HepG2 (cell line): ENCODE measurements around the gene TOMM7. TPM values are rescaled to one million over a fixed set of nuclear protein-coding genes. Genes with fewer than 3 reads are reported as not detected.

ENCODE experiments used
- ARNT ChIP-seq: fragments of 450-650 bp; IDR thresholded peaks from 2 replicates; pipeline ENCODE4 v1.6.1; 2017
- BHLHE40 ChIP-seq: IDR thresholded peaks from 2 replicates; pipeline ENCODE4 v1.6.1; 2011; ENCODE audit warnings: low read length, improper control_type of control experiment
- CEBPB ChIP-seq: IDR thresholded peaks from 2 replicates; pipeline ENCODE4 v1.6.1; 2011; ENCODE audit warnings: low read depth, low read length, improper control_type of control experiment, borderline replicate concordance
- CTCF ChIP-seq: sonication (generic); formaldehyde crosslinking; IDR thresholded peaks from 2 replicates; pipeline ENCODE4 v1.5.0; 2020; ENCODE audit warnings: mild to moderate bottlenecking, missing genetic modification reagents, moderate library complexity
- EHMT2 ChIP-seq: fragments of 200-600 bp; sonication (generic); IDR thresholded peaks from 2 replicates; pipeline ENCODE4 v1.7.0; 2017; ENCODE audit warnings: antibody characterized with exemption, low read depth, low read length, borderline replicate concordance
- ELK4 ChIP-seq: sonication (generic); formaldehyde crosslinking; IDR thresholded peaks from 2 replicates; pipeline ENCODE4 v1.9.0; 2021; ENCODE audit warnings: missing genetic modification reagents, borderline replicate concordance
- HNRNPUL1 ChIP-seq: fragments of 200-400 bp; formaldehyde crosslinking; IDR thresholded peaks from 2 replicates; pipeline ENCODE4 v1.6.1; 2017; ENCODE audit warnings: low read depth, mild to moderate bottlenecking, low read length, moderate library complexity
- IRF1 ChIP-seq: sonication (generic); formaldehyde crosslinking; IDR thresholded peaks from 2 replicates; pipeline ENCODE4 v1.4.0; 2020; ENCODE audit warnings: low read depth, mild to moderate bottlenecking, missing genetic modification reagents
- KLF15 ChIP-seq: sonication (generic); formaldehyde crosslinking; IDR thresholded peaks from 2 replicates; pipeline ENCODE4 v1.8.1; 2023; ENCODE audit warnings: borderline replicate concordance, mild to moderate bottlenecking, inconsistent platforms, missing genetic modification reagents, mixed read lengths
- KLF9 ChIP-seq: IDR thresholded peaks from 2 replicates; pipeline ENCODE4 v1.6.1; 2016; ENCODE audit warnings: low read depth
- RBM22 ChIP-seq: fragments of 200-400 bp; formaldehyde crosslinking; optimal IDR thresholded peaks from 2 replicates; pipeline ENCODE3; 2017; ENCODE audit warnings: mild to moderate bottlenecking, low read length, moderate library complexity
- SNRNP70 ChIP-seq: fragments of 200-400 bp; formaldehyde crosslinking; IDR thresholded peaks from 2 replicates; pipeline ENCODE4 v1.6.1; 2017; ENCODE audit warnings: mild to moderate bottlenecking, low read depth, low read length, moderate library complexity
- ZBTB42 ChIP-seq: sonication (generic); formaldehyde crosslinking; IDR thresholded peaks from 2 replicates; pipeline ENCODE4 v1.5.0; 2020; ENCODE audit warnings: mild to moderate bottlenecking, missing genetic modification reagents
- ZFP90 ChIP-seq: sonication (generic); formaldehyde crosslinking; IDR thresholded peaks from 2 replicates; pipeline ENCODE4 v1.8.0; 2022; ENCODE audit warnings: missing genetic modification reagents, mild to moderate bottlenecking, inconsistent platforms, borderline replicate concordance
- ZNF280B ChIP-seq: sonication (generic); formaldehyde crosslinking; IDR thresholded peaks from 2 replicates; pipeline ENCODE4 v1.5.0; 2020; ENCODE audit warnings: missing genetic modification reagents, mild to moderate bottlenecking, borderline replicate concordance
- ZNF496 ChIP-seq: sonication (generic); formaldehyde crosslinking; IDR thresholded peaks from 2 replicates; pipeline ENCODE4 v1.8.1; 2023; ENCODE audit warnings: mild to moderate bottlenecking, moderate library complexity, missing genetic modification reagents; ENCODE audit not compliant: insufficient replicate concordance
- ZNF501 ChIP-seq: sonication (generic); formaldehyde crosslinking; IDR thresholded peaks from 2 replicates; pipeline ENCODE4 v1.5.1; 2020; ENCODE audit warnings: mild to moderate bottlenecking, moderate library complexity, missing genetic modification reagents
- ZNF800 ChIP-seq: sonication (generic); formaldehyde crosslinking; IDR thresholded peaks from 2 replicates; pipeline ENCODE4 v1.4.0; 2020; ENCODE audit warnings: missing genetic modification reagents
- polyA plus RNA-seq, 8 experiments: library from polyadenylated mRNA; depleted of rRNA in 3 of 8; stranded (reverse) in 7 of 8; unstranded in 1 of 8; fragments of >200 nt; fragmentation: Illumina TruSeq in 4 of 8; extraction: Trizol in 4 of 8; gene quantifications; 2 replicates each; pipeline versions ENCODE4 v1.2.1 to v1.2.3, GENCODE V29; 2011 to 2016; ENCODE audit warnings: low read depth in 4 of 8, missing spikeins in 1 of 8, mixed read lengths in 1 of 8; ENCODE audit not compliant: insufficient read depth in 1 of 8
- total RNA-seq, 5 experiments: library from RNA; depleted of rRNA; stranded (reverse); fragments of >200 nt; fragmentation: Illumina TruSeq; extraction: Trizol; gene quantifications; 2 replicates each; pipeline ENCODE4 v1.2.3, GENCODE V29; 2016; ENCODE audit warnings: low read depth in 1 of 5
- TF ChIP-seq, protein P1 (sequence below): sonication (generic); formaldehyde crosslinking; IDR thresholded peaks from 2 replicates; pipeline ENCODE4 v1.8.0; 2022; ENCODE audit warnings: missing genetic modification reagents, mild to moderate bottlenecking, inconsistent platforms, borderline replicate concordance

Gene TOMM7
- total and polyA plus RNA-seq, 2 of the 13 experiments (the other 11 are each of a cell fraction or from before 2014, with no cell fraction given) = 251 to 369 TPM

DNA sequence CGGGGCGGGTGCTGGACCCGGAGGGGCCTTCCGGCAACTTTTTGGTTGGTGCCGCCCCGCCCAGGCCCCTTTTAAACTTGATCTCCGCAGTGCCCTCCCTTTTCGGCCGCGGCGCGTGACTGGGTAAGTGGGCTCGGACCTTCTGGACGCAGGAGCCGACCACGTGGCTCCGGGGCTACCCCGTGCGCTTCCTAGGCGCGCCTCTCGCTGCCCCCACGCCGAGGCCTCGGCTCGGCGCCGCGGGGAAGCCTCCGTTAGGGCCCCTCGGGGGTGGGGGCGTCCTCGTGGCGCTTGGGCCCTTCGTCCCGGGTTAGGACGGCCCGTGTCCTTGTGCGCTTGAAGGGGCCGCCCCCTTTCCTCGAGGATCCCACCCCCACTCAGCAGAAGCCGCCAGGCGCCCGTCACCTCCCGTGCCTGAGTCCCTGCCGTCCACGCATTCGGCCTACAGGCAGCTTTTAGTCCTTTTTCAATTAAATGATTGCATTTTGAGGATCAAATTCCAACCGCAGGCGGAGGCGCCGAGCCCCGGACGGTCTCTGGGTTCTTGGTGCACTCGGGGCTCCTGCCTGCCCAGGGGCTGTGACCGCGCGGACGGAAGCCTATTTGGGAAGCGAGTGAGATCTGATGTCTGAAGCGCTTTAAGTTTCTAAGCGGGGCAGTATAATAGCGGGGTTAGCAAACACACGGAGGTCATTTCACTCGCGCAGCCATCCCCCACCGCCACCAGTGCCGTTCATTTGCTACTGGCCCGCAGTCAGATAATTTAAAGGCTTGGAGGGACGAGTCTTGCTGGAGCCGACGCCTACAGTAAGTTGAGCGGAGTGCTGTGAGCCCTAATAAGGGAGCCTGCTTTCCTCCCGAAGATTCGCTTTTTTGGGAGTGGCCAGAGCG lies 31.8 kb upstream of the TOMM7 start (continued):
- TF ChIP-seq KLF15 (CRISPR knock-in tag) (peak; percentile 88; the same call in 1 of the 2 replicates), RBM22 (peak; percentile 54), KLF9 (CRISPR knock-in tag) (no peak), BHLHE40 (no peak; the same call in 1 of the 2 replicates), SNRNP70 (no peak), ZNF496 (no peak), HNRNPUL1 (0 out of 2 replicates have a peak, but pooled peaks have one; percentile 28), ZNF280B (CRISPR knock-in tag) (peak; percentile 43; the same call in 1 of the 2 replicates), CTCF (peak; percentile 41), IRF1 (CRISPR knock-in tag) (no peak), ZFP90 (peak; percentile 75; the same call in 1 of the 2 replicates), CEBPB (no peak), ELK4 (CRISPR knock-in tag) (0 out of 2 replicates have a peak, but pooled peaks have one; percentile 8), ARNT (no peak), ZNF800 (CRISPR knock-in tag) (peak; percentile 79), ZNF501 (CRISPR knock-in tag) (peak; percentile 71; the same call in 1 of the 2 replicates), EHMT2 (no peak), ZBTB42 (CRISPR knock-in tag) (no peak)
- TF ChIP-seq, protein P1, sequence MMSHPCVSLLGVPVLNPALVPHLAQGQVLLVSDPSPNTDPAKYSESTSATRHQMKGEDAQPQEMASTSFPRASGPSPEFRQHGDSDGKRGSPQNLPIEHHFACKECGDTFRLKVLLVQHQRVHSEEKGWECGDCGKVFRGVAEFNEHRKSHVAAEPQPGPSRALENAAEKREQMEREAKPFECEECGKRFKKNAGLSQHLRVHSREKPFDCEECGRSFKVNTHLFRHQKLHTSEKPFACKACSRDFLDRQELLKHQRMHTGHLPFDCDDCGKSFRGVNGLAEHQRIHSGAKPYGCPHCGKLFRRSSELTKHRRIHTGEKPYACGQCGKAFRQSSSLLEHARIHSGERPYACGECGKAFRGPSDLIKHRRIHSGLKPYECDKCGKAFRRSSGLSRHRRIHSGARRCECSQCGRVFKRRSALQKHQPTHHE (CRISPR knock-in tag) = peak; percentile 93
